ENCODE results near the gene LCE1C.
A peak's percentile ranks its signal among the peaks of the same experiment; 100 is the strongest.

LCE1C gene

GRCh38 chr1:152806576-152806975, at the start of gene LCE1C:
TSS of gene LCE1C (minus strand) at chr1:152806651. CDS start at chr1:152805478, 1,173 bp downstream.
- DNase-seq (ENCODE audit: low read depth) = no peak

- DNase-seq (ENCODE audit: low read depth) = no peak
Observed at GRCh38 chr1:152855661-152856060, 49.2 kb upstream of the LCE1C start.

- no peak for DNase-seq (ENCODE audit: low read depth)
Observed at GRCh38 chr1:152842556-152842955, 36.1 kb upstream of the LCE1C start, which contains the start of gene LCE6A. TSS of gene LCE6A (plus strand) at chr1:152842856. CDS start at chr1:152843521, 665 bp downstream.

- DNase-seq (ENCODE audit: low read depth) = no peak
Observed at GRCh38 chr1:152836870-152837269, 30.4 kb upstream of the LCE1C start.

- no peak for DNase-seq (ENCODE audit: low read depth)
Observed at GRCh38 chr1:152827173-152827572, 20.7 kb upstream of the LCE1C start, which contains the start of gene LCE1A. TSS of gene LCE1A (plus strand) at chr1:152827473. CDS start at chr1:152827473, 0 bp downstream.

GRCh38 chr1:152824964-152825363, 18.5 kb upstream of the LCE1C start:
- DNase-seq (ENCODE audit: low read depth) = no peak

- DNase-seq (ENCODE audit: low read depth) = no peak
Observed at GRCh38 chr1:152823294-152823693, 16.8 kb upstream of the LCE1C start.

GRCh38 chr1:152817309-152817708, 10.9 kb upstream of the LCE1C start:
- no peak for DNase-seq (ENCODE audit: low read depth)

- DNase-seq (ENCODE audit: low read depth) = no peak
Observed at GRCh38 chr1:152811671-152812070, 5.2 kb upstream of the LCE1C start, which contains the start of gene LCE1B. TSS of gene LCE1B (plus strand) at chr1:152811971. CDS start at chr1:152812447, 476 bp downstream.

- DNase-seq (ENCODE audit: low read depth) = no peak
Observed at GRCh38 chr1:152811050-152811449, 4.6 kb upstream of the LCE1C start.

- DNase-seq (ENCODE audit: low read depth) = no peak
Observed at GRCh38 chr1:152801333-152801732, 5.1 kb downstream of the LCE1C start.

GRCh38 chr1:152796421-152796820, 10.0 kb downstream of the LCE1C start, which contains the start of gene LCE1D:
TSS of gene LCE1D (plus strand) at chr1:152796721. CDS start at chr1:152797795, 1,074 bp downstream.
- DNase-seq (ENCODE audit: low read depth) = no peak

- DNase-seq (ENCODE audit: low read depth) = no peak
Observed at GRCh38 chr1:152795686-152796085, 10.8 kb downstream of the LCE1C start.

- no peak for DNase-seq (ENCODE audit: low read depth)
Observed at GRCh38 chr1:152786077-152786476, 20.4 kb downstream of the LCE1C start, which contains the start of gene LCE1E. TSS of gene LCE1E (plus strand) at chr1:152786257. CDS start at chr1:152787300, 1,043 bp downstream.

GRCh38 chr1:152783095-152783494, 23.4 kb downstream of the LCE1C start:
- no peak for DNase-seq (ENCODE audit: low read depth)

- no peak for DNase-seq (ENCODE audit: low read depth)
Observed at GRCh38 chr1:152777510-152778137, 28.8 kb downstream of the LCE1C start.

GRCh38 chr1:152776361-152776760, 30.1 kb downstream of the LCE1C start:
- no peak for DNase-seq (ENCODE audit: low read depth)

- DNase-seq (ENCODE audit: low read depth) = no peak
Observed at GRCh38 chr1:152774875-152775274, 31.6 kb downstream of the LCE1C start, which contains the start of gene LCE1F. TSS of gene LCE1F (plus strand) at chr1:152775140. CDS start at chr1:152776372, 1,232 bp downstream.

GRCh38 chr1:152770411-152770810, 36.0 kb downstream of the LCE1C start:
- DNase-seq (ENCODE audit: low read depth) = no peak

GRCh38 chr1:152768847-152769533, 37.5 kb downstream of the LCE1C start:
- DNase-seq (ENCODE audit: low read depth) = peak; percentile 68

- DNase-seq (ENCODE audit: low read depth) = no peak
Observed at GRCh38 chr1:152761609-152762213, 44.7 kb downstream of the LCE1C start.

GRCh38 chr1:152760551-152761190, 45.8 kb downstream of the LCE1C start:
- DNase-seq (ENCODE audit: low read depth) = no peak

Data from fibroblast of gingiva (primary cell).